Right lobe of liver (tissue), 6 donors: Measurements from ENCODE around the gene EMC9. TPM values are rescaled to one million over a fixed set of nuclear protein-coding genes. Genes with fewer than 3 reads are reported as not detected.

Experiments used
- ATAC-seq, 4 donors: fragments of 200-7000 bp; cut with Tn5 transposase; one replicate each; pipeline ENCODE4 v1.9.1; 2020; ENCODE audit warnings: mild to moderate bottlenecking in 4 of 4, moderate library complexity in 4 of 4
- DNase-seq, 3 donors: peaks; one replicate each; pipeline ENCODE4 v3.0.0-alpha.2; 2020
- H3K27ac ChIP-seq, 3 donors: fragments of 200-600 bp; one replicate each; pipeline ENCODE4 v1.8.0; 2022
- H3K27me3 ChIP-seq, 2 donors: fragments of 200-600 bp; one replicate each; pipeline ENCODE4 v1.8.0; 2022
- H3K36me3 ChIP-seq, 4 donors: fragments of 200-600 bp; sonication (generic) in 1 of 4; one replicate each; pipeline versions ENCODE4 v1.5.1 to v1.8.0; 2017 to 2022; ENCODE audit warnings: control low read depth in 1 of 4
- H3K4me1 ChIP-seq, 4 donors: fragments of 200-600 bp; sonication (generic) in 1 of 4; one replicate each; pipeline versions ENCODE4 v1.5.1 to v1.8.0; 2017 to 2022; ENCODE audit warnings: control low read depth in 1 of 4
- H3K4me3 ChIP-seq, 3 donors: fragments of 200-600 bp; one replicate each; pipeline ENCODE4 v1.8.0; 2022
- H3K9me3 ChIP-seq, 4 donors: fragments of 200-600 bp; sonication (generic) in 1 of 4; one replicate each; pipeline versions ENCODE4 v1.5.1 to v1.8.0; 2017 to 2022; ENCODE audit warnings: control low read depth in 1 of 4
- CTCF ChIP-seq, 4 donors: fragments of 200-600 bp in 3 of 4; fragments of 450-650 bp in 1 of 4; IDR thresholded peaks; one replicate each; pipeline versions ENCODE4 v1.5.1 to v1.8.0; 2016 to 2022; ENCODE audit warnings: antibody characterized with exemption in 4 of 4, mild to moderate bottlenecking in 2 of 4
- POLR2A ChIP-seq: fragments of 450-650 bp; IDR thresholded peaks from one replicate; pipeline ENCODE4 v1.6.1; 2017; ENCODE audit warnings: antibody characterized with exemption, mild to moderate bottlenecking
- WGBS: methylation state at CpG from one replicate; pipeline ENCODE4 v1.1.6; 2018; ENCODE audit warnings: low coverage, low lambda C conversion rate; ENCODE audit not compliant: insufficient coverage; ENCODE audit errors: missing lambda C conversion rate; 5-methylcytosine and 5-hydroxymethylcytosine counted together
- intact Hi-C, 2 donors: fragments of 100-400 bp; cut with DNase I; formaldehyde crosslinking; loops; one replicate each; pipeline versions ENCODE4 v1.11.2 to v1.14.1; 2022
- total RNA-seq, 6 experiments: library from RNA; depleted of rRNA in 2 of 6; stranded (reverse); fragments of >200 nt in 2 of 6; fragmentation: NEBNext Ultra II Directional in 3 of 6; extraction: Animal tissue kit (Norgen Biotek cat#: 25700) in 3 of 6; gene quantifications; one replicate each; pipeline versions ENCODE4 v1.1.0 to v1.2.4, GENCODE V29; 2016 to 2023
- donor health status: DM: no; HTN: yes; CAD: no.
- donor health status: DM: no; HTN: no; CAD: no.
- donor health status: DM: no; HTN: no; CAD: no.
- donor health status: DM: no; HTN: yes; CAD: no.
- donor health status: DM: no; HTN: yes; CAD: no.

The EMC9 gene
- total RNA-seq, 6 experiments from 2014 or later = 10.2 to 21.4 (median 11.9) TPM

GRCh38 chr14:24164518-24164991 is 23.2 kb upstream of the EMC9 start:
- Histone ChIP-seq H3K9me3 (no peaks in the 10 kb centered on the region), H3K4me3 (no peak overlapping the region), H3K27ac (no peak overlapping the region), H3K4me1 (peaks cover 0 to 32% (median 11%) of the 10 kb centered on the region in 4 donors), H3K36me3 (peaks cover 7 to 48% (median 26%) of the 10 kb centered on the region in 4 donors), H3K27me3 (no peaks in the 10 kb centered on the region)
- no CpG with 5 or more reads among the region's 14 CpGs for WGBS
- TF ChIP-seq POLR2A (no peak), CTCF (IDR thresholded peaks at IDR 0.05) (no peak)
- intact Hi-C loops = loop anchor here in 1 of 2 donors (10.0 kb wide), 1 partner anchor 100 kb away; no protein-coding TSS in a partner anchor
- ATAC-seq (no peak), DNase-seq (peak in 1 of 3 donors; percentile 51)

GRCh38 chr14:24162093-24162492 is 20.7 kb upstream of the EMC9 start:
- intact Hi-C loops = loop anchor here in 1 of 2 donors (10.0 kb wide), 1 partner anchor 97 kb away; no protein-coding TSS in a partner anchor
- 30% methylated on average over 6 of the region's 8 CpGs for WGBS

GRCh38 chr14:24160850-24161804 is 19.7 kb upstream of the EMC9 start, which contains the start of gene IRF9:
Gene IRF9, plus strand, starts transcription at chr14:24161265. Its CDS starts 880 bp downstream, at chr14:24162145.
- DNase-seq (peak; percentile 95 to 97 (median 96)), ATAC-seq (peak; percentile 89 to 93 (median 92))
- H3K27me3 ChIP-seq = no peaks in the 10 kb centered on the region
- intact Hi-C loops = loop anchor here in 1 of 2 donors (10.0 kb wide), 1 partner anchor 96 kb away; no protein-coding TSS in a partner anchor
- H3K36me3 ChIP-seq = peaks cover 7 to 62% (median 34%) of the 10 kb centered on the region in 4 donors
- peak; percentile 56 for TF ChIP-seq POLR2A
- peak; percentile 92 to 99 (median 95) for TF ChIP-seq CTCF (IDR thresholded peaks at IDR 0.05)
- peak within 1 kb of the TSS; percentile 81 to 98 (median 92) for H3K27ac ChIP-seq
- peaks cover 0 to 35% (median 11%) of the 10 kb centered on the region in 4 donors for H3K4me1 ChIP-seq
- H3K9me3 ChIP-seq = no peaks in the 10 kb centered on the region
- WGBS = 1% methylated on average over 11 of the region's 12 CpGs
- peak within 1 kb of the TSS; percentile 68 to 92 (median 81) for H3K4me3 ChIP-seq

More at GRCh38 chr14:24162093-24162492, 20.7 kb upstream of the EMC9 start:
- Histone ChIP-seq H3K4me1 (peaks cover 0 to 35% (median 11%) of the 10 kb centered on the region in 4 donors), H3K9me3 (no peaks in the 10 kb centered on the region), H3K27me3 (no peaks in the 10 kb centered on the region), H3K4me3 (peak overlapping the region; percentile 68 to 92 (median 81)), H3K36me3 (peaks cover 7 to 61% (median 35%) of the 10 kb centered on the region in 4 donors), H3K27ac (peak overlapping the region; percentile 81 to 98 (median 92))
- DNase-seq (no peak), ATAC-seq (no peak)
- TF ChIP-seq CTCF (IDR thresholded peaks at IDR 0.05) = no peak
- no peak for TF ChIP-seq POLR2A

- no peak for TF ChIP-seq CTCF (IDR thresholded peaks at IDR 0.05)
- TF ChIP-seq POLR2A = no peak
- H3K4me3 ChIP-seq = no peak overlapping the region
- intact Hi-C loops = loop anchor here in 1 of 2 donors (10.0 kb wide), 1 partner anchor 96 kb away; no protein-coding TSS in a partner anchor
- H3K27ac ChIP-seq = peak overlapping the region; percentile 56 to 98 (median 81)
- no peaks in the 10 kb centered on the region for H3K9me3 ChIP-seq
- H3K27me3 ChIP-seq = no peaks in the 10 kb centered on the region
- 88% methylated on average over 3 of the region's 4 CpGs for WGBS
- peaks cover 0 to 35% (median 11%) of the 10 kb centered on the region in 4 donors for H3K4me1 ChIP-seq
- H3K36me3 ChIP-seq = peaks cover 7 to 62% (median 31%) of the 10 kb centered on the region in 4 donors
- ATAC-seq (no peak), DNase-seq (no peak)
Measured at GRCh38 chr14:24160499-24160849, 19.1 kb upstream of the EMC9 start.
